A549 (cell line): ENCODE measurements around the gene PLS3. TPM values are rescaled to one million over a fixed set of nuclear protein-coding genes. Genes with fewer than 3 reads are reported as not detected.
A peak's percentile ranks its signal among the peaks of the same experiment; 100 is the strongest.

ENCODE experiments used
- ATAC-seq, 2 experiments: fragments of 200-7000 bp in 1 of 2; fragments of >200 bp in 1 of 2; cut with Nextera tagmentation in 1 of 2; cut with Tn5 transposase in 1 of 2; 3 replicates each; pipeline versions ENCODE4 v1.8.0 to v1.9.1; 2018 to 2020; ENCODE audit warnings: mild to moderate bottlenecking in 1 of 2, moderate library complexity in 1 of 2
- CTCF ChIA-PET: fragments of 300-600 bp; sonication (Branson Sonifier 250); formaldehyde crosslinking; extraction: SDS; loops from one replicate; lab custom pipeline; 2021; ENCODE audit warnings: antibody characterized with exemption, inconsistent platforms; lab: Yijun Ruan, JAX
- POLR2A ChIA-PET: fragments of 350-600 bp; formaldehyde crosslinking; extraction: SDS; loops from one replicate; lab custom pipeline; 2021; ENCODE audit warnings: antibody characterized with exemption, inconsistent platforms; lab: Yijun Ruan, JAX
- DNase-seq, 2 experiments: peaks; one replicate each; pipeline versions ENCODE4 v3.0.0 to v3.0.0-alpha.2; 2011 to 2016; ENCODE audit warnings: low read depth in 1 of 2, low spot score in 1 of 2
- FAIRE-seq: peaks from 2 replicates; lab custom pipeline; 2011; peaks lifted over from hg19 to GRCh38; lab: Jason Lieb, UNC
- H3K27ac ChIP-seq, 2 experiments: fragments of >200 bp; sonication (Bioruptor Twin); formaldehyde crosslinking; 3 replicates each; pipeline ENCODE4 v1.5.1; 2016 to 2017
- H3K4me1 ChIP-seq: fragments of >200 bp; sonication (Bioruptor Twin); formaldehyde crosslinking; 3 replicates; pipeline ENCODE4 v1.6.1; 2016
- H3K4me2 ChIP-seq: fragments of >200 bp; sonication (Bioruptor Twin); formaldehyde crosslinking; 3 replicates; pipeline ENCODE4 v1.6.1; 2016
- H3K4me3 ChIP-seq: fragments of >200 bp; sonication (Bioruptor Twin); formaldehyde crosslinking; 3 replicates; pipeline ENCODE4 v1.5.1; 2016
- H3K9me3 ChIP-seq: fragments of >200 bp; sonication (Bioruptor Twin); formaldehyde crosslinking; 3 replicates; pipeline ENCODE4 v1.6.1; 2016
- ATOH8 ChIP-seq: fragments of 250-450 bp; sonication (Bioruptor Pico); IDR thresholded peaks from 2 replicates; pipeline ENCODE4 v1.5.0; 2020; ENCODE audit warnings: low read depth, mild to moderate bottlenecking, moderate library complexity
- BCL3 ChIP-seq: fragments of >200 bp; sonication (Bioruptor Twin); formaldehyde crosslinking; IDR thresholded peaks from 3 replicates; pipeline ENCODE4 v1.6.1; 2016
- BHLHE40 ChIP-seq: IDR thresholded peaks from 2 replicates; pipeline ENCODE4 v1.6.1; 2012; ENCODE audit warnings: low read depth, low read length, inconsistent platforms
- CBX8 ChIP-seq: fragments of 200-600 bp; sonication (generic); IDR thresholded peaks from 2 replicates; pipeline ENCODE4 v1.6.1; 2016
- CEBPB ChIP-seq, 2 experiments: fragments of >200 bp in 1 of 2; sonication (Bioruptor Twin) in 1 of 2; formaldehyde crosslinking in 1 of 2; IDR thresholded peaks; 2 replicates each; pipeline ENCODE4 v1.6.1; 2012 to 2016
- CHD2 ChIP-seq: fragments of 150-350 bp; IDR thresholded peaks from 2 replicates; pipeline ENCODE4 v1.6.1; 2014; ENCODE audit warnings: low read length; ENCODE audit not compliant: partially characterized antibody
- EHF ChIP-seq: fragments of 250-450 bp; sonication (Bioruptor Pico); IDR thresholded peaks from 2 replicates; pipeline ENCODE4 v1.5.0; 2020; ENCODE audit warnings: mild to moderate bottlenecking
- ELK1 ChIP-seq: fragments of 150-350 bp; IDR thresholded peaks from 2 replicates; pipeline ENCODE4 v1.6.1; 2014; ENCODE audit warnings: low read depth, mild to moderate bottlenecking, low read length
- EP300 ChIP-seq, 2 experiments: fragments of >200 bp; sonication (Bioruptor Twin); formaldehyde crosslinking; IDR thresholded peaks; 2 replicates in 1 of 2; 3 replicates in 1 of 2; pipeline ENCODE4 v1.6.1; 2016 to 2017
- FOXS1 ChIP-seq: fragments of 250-450 bp; sonication (Bioruptor Pico); IDR thresholded peaks from 2 replicates; pipeline ENCODE4 v1.5.0; 2020; ENCODE audit warnings: mild to moderate bottlenecking, moderate library complexity
- HDAC2 ChIP-seq: fragments of 200-600 bp; sonication (generic); IDR thresholded peaks from 2 replicates; pipeline ENCODE4 v1.6.1; 2016
- HEYL ChIP-seq: fragments of 250-450 bp; sonication (Bioruptor Pico); IDR thresholded peaks from 2 replicates; pipeline ENCODE4 v1.8.0; 2021; ENCODE audit warnings: mild to moderate bottlenecking, moderate library complexity
- HMGXB4 ChIP-seq: fragments of 250-450 bp; sonication (Bioruptor Pico); IDR thresholded peaks from 2 replicates; pipeline ENCODE4 v1.5.0; 2021; ENCODE audit warnings: mild to moderate bottlenecking, moderate library complexity, borderline replicate concordance
- HOXA7 ChIP-seq: fragments of 250-450 bp; sonication (Bioruptor Pico); IDR thresholded peaks from 2 replicates; pipeline ENCODE4 v1.5.0; 2020; ENCODE audit warnings: mild to moderate bottlenecking, moderate library complexity
- HOXB5 ChIP-seq: fragments of 250-450 bp; sonication (Bioruptor Pico); IDR thresholded peaks from 2 replicates; pipeline ENCODE4 v1.5.0; 2020; ENCODE audit warnings: mild to moderate bottlenecking, moderate library complexity
- JUN ChIP-seq, 2 experiments: fragments of >200 bp; sonication (Bioruptor Twin); formaldehyde crosslinking; IDR thresholded peaks; 2 replicates in 1 of 2; 3 replicates in 1 of 2; pipeline ENCODE4 v1.6.1; 2016 to 2017
- MYC ChIP-seq: IDR thresholded peaks from 2 replicates; pipeline ENCODE4 v1.6.1; 2012; ENCODE audit warnings: mild to moderate bottlenecking, inconsistent platforms, low read length, improper control_type of control experiment, borderline replicate concordance
- NR3C1 ChIP-seq: fragments of >200 bp; sonication (Bioruptor Twin); formaldehyde crosslinking; IDR thresholded peaks from 3 replicates; pipeline ENCODE4 v1.6.1; 2017
- POLR2A ChIP-seq: IDR thresholded peaks from 2 replicates; pipeline ENCODE4 v1.6.1; 2012; ENCODE audit warnings: mild to moderate bottlenecking, low read length
- RARB ChIP-seq: fragments of 250-450 bp; sonication (Bioruptor Pico); IDR thresholded peaks from 2 replicates; pipeline ENCODE4 v1.8.0; 2021; ENCODE audit warnings: mild to moderate bottlenecking, moderate library complexity
- REST ChIP-seq: fragments of 200-600 bp; sonication (generic); IDR thresholded peaks from 2 replicates; pipeline ENCODE4 v1.6.1; 2016; ENCODE audit warnings: antibody characterized with exemption, mild to moderate bottlenecking, moderate library complexity
- RFX5 ChIP-seq: fragments of 450-650 bp; IDR thresholded peaks from 2 replicates; pipeline ENCODE4 v1.7.1; 2014; ENCODE audit warnings: antibody characterized with exemption, mild to moderate bottlenecking, moderate library complexity
- SMC3 ChIP-seq: fragments of >200 bp; sonication (Bioruptor Twin); formaldehyde crosslinking; IDR thresholded peaks from 3 replicates; pipeline ENCODE4 v1.6.1; 2018; ENCODE audit warnings: inconsistent platforms
- TFCP2L1 ChIP-seq: fragments of 250-450 bp; sonication (Bioruptor Pico); IDR thresholded peaks from 2 replicates; pipeline ENCODE4 v1.5.0; 2021; ENCODE audit warnings: mild to moderate bottlenecking
- TP53 ChIP-seq: fragments of 250-450 bp; sonication (Bioruptor Pico); IDR thresholded peaks from 2 replicates; pipeline ENCODE4 v1.5.0; 2021; ENCODE audit warnings: mild to moderate bottlenecking, moderate library complexity
- USF2 ChIP-seq: fragments of 450-650 bp; IDR thresholded peaks from 2 replicates; pipeline ENCODE4 v1.6.1; 2014; ENCODE audit warnings: antibody characterized with exemption
- ZNF302 ChIP-seq: fragments of 250-450 bp; sonication (Bioruptor Pico); IDR thresholded peaks from 2 replicates; pipeline ENCODE4 v1.9.0; 2021; ENCODE audit warnings: inconsistent platforms, mild to moderate bottlenecking, moderate library complexity
- ZSCAN20 ChIP-seq: fragments of 250-450 bp; sonication (Bioruptor Pico); IDR thresholded peaks from 2 replicates; pipeline ENCODE4 v1.8.0; 2022; ENCODE audit warnings: mild to moderate bottlenecking, moderate library complexity
- WGBS: methylation state at CpG from one replicate; pipeline ENCODE4 v1.1.6; 2017; ENCODE audit errors: missing lambda C conversion rate; 5-methylcytosine and 5-hydroxymethylcytosine counted together
- polyA plus RNA-seq, 4 experiments: library from polyadenylated mRNA; depleted of rRNA in 3 of 4; stranded (reverse); fragments of >200 nt; fragmentation: RNase III in 1 of 4; extraction: RNeasy Plus Mini Kit Qiagen cat#74134 plus additional on column Dnase treatment in 1 of 4; gene quantifications; 2 replicates in 3 of 4; 3 replicates in 1 of 4; pipeline ENCODE4 v1.2.3, GENCODE V29; 2011 to 2017

The PLS3 gene
- polyA plus RNA-seq, 2 of the 4 experiments (the other 2 are of a cell fraction) = 303 to 437 TPM

- ChIA-PET CTCF (no interaction called here), POLR2A (no interaction called here)
- Histone ChIP-seq H3K4me2 (no peak overlapping the region), H3K4me3 (no peak overlapping the region), H3K4me1 (no peaks in the 10 kb centered on the region), H3K27ac (no peak overlapping the region), H3K9me3 (no peaks in the 10 kb centered on the region)
- FAIRE-seq (peak; percentile 13), ATAC-seq (no peak), DNase-seq (no peak)
- no peak for TF ChIP-seq ATOH8 (CRISPR knock-in tag)
- no peak for TF ChIP-seq BHLHE40
- TF ChIP-seq ELK1 = no peak
- TF ChIP-seq MYC = no peak
- no peak for TF ChIP-seq CBX8
- no peak for TF ChIP-seq HMGXB4
- no peak for TF ChIP-seq RARB
- no peak for TF ChIP-seq FOXS1 (CRISPR knock-in tag)
- TF ChIP-seq USF2 = no peak
- no peak for TF ChIP-seq REST
- TF ChIP-seq HOXB5 (CRISPR knock-in tag) = no peak
- TF ChIP-seq POLR2A = no peak
- no peak for TF ChIP-seq HDAC2
- no peak for TF ChIP-seq HOXA7
- TF ChIP-seq NR3C1 = no peak
- TF ChIP-seq ZSCAN20 (CRISPR knock-in tag) = no peak
- TF ChIP-seq SMC3 = no peak
- no peak for TF ChIP-seq JUN (IDR thresholded peaks at IDR 0.05)
- no peak for TF ChIP-seq BCL3
- TF ChIP-seq CEBPB (IDR thresholded peaks at IDR 0.05) = no peak
These were observed 38.0 kb upstream of the PLS3 start for GRCh38 chrX:115522952-115523351.

GRCh38 chrX:115525486-115525885, 35.5 kb upstream of the PLS3 start:
- DNase-seq = no peak
- POLR2A ChIA-PET = no interaction called here
- no peak overlapping the region for H3K4me3 ChIP-seq
- H3K4me2 ChIP-seq = no peak overlapping the region
- no peak for ATAC-seq
- no peaks in the 10 kb centered on the region for H3K4me1 ChIP-seq
- 91% methylated on average over 7 of the region's 7 CpGs for WGBS
- H3K9me3 ChIP-seq = no peaks in the 10 kb centered on the region
- no peak overlapping the region for H3K27ac ChIP-seq
- no peak for FAIRE-seq
- CTCF ChIA-PET = no interaction called here
- TF ChIP-seq POLR2A (no peak), RARB (no peak), EP300 (IDR thresholded peaks at IDR 0.05) (no peak), HEYL (CRISPR knock-in tag) (no peak), TP53 (CRISPR knock-in tag) (no peak), RFX5 (no peak), EHF (no peak), CHD2 (no peak), BHLHE40 (no peak), ZNF302 (CRISPR knock-in tag) (no peak), REST (no peak), TFCP2L1 (CRISPR knock-in tag) (no peak)
